Keratinocyte (primary cell): ENCODE measurements around the gene POLK.

Experiments used
- CTCF ChIP-seq, 3 experiments: IDR thresholded peaks in 1 of 3; conservative IDR thresholded peaks in 1 of 3; optimal IDR thresholded peaks in 1 of 3; 2 replicates in 2 of 3; 3 replicates in 1 of 3; pipeline versions ENCODE3 to v1.5.1; 2011; ENCODE audit warnings: low read length in 3 of 3, mild to moderate bottlenecking in 3 of 3, moderate library complexity in 2 of 3, control low read depth in 1 of 3, inconsistent platforms in 1 of 3; ENCODE audit not compliant: insufficient read depth in 2 of 3; ENCODE audit errors: extremely low read depth in 1 of 3
- EZH2 ChIP-seq: IDR thresholded peaks from one replicate; pipeline ENCODE4 v1.6.1; 2012; ENCODE audit warnings: inconsistent platforms, mild to moderate bottlenecking, low read length, moderate library complexity

GRCh38 chr5:75526070-75526469 is 14.4 kb downstream of the POLK start:
- no peak for TF ChIP-seq EZH2
- no peak for TF ChIP-seq CTCF (optimal IDR thresholded peaks at IDR 0.05 in 1 of 3, IDR thresholded peaks at IDR 0.05 in 1 of 3, conservative IDR thresholded peaks at IDR 0.05 in 1 of 3; ENCODE audit: extremely low read depth in 1 of 3, insufficient read depth in 2 of 3, low read length in 3 of 3)
